Activated CD8-positive, alpha-beta memory T cell treated with anti-CD3 and anti-CD28 coated beads, Interleukin-2, amount 50 U/mL, for 1 hour (primary cell): ENCODE results near the gene MRPL50.

ENCODE experiments used
- DNase-seq: peaks from one replicate; pipeline ENCODE4 v3.0.0-alpha.2; 2020; ENCODE audit errors: extremely low read depth

Gene MRPL50

GRCh38 chr9:101375546-101375945, 22.9 kb downstream of the MRPL50 start:
- DNase-seq: no peak

DNA sequence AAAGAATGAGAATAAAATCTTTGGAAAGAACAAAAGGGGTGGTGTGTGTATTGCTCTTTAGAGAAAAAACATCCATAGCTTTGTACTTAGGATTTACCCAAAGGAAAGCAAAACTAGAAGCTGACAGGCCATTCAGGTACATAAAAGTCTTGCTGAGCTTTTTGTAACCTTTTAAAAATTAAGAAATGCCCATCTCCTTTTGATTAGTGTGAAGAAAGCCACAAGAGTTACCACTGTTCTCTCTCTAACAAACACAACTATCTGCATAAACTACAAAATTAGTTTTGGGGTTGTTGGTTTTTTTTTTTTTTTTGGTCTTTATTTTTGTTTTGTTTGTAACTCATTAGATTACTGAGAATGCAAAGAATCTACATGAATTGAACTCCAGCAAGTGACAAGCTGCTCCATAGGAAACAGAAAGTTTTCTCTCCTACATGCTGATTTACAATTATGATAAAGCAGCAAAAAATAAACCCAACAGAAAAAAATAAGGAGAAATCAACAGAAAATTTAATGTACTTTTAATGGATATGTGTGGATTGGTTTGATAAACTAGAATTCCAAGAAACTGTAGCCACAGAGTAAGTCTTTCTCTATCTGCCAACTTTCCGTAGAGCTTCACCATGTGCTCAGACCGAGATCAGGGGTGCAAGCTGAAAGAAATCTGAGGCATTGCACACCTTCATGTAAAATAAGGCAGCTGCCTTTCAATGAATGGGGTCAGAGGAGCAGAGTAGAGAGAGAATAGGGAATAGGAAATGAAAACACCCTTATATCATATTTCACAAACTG, 25.9 kb downstream of the MRPL50 start:
- no peak for DNase-seq

- no peak for DNase-seq
Observed at GRCh38 chr9:101371813-101372212, 26.6 kb downstream of the MRPL50 start.

DNA sequence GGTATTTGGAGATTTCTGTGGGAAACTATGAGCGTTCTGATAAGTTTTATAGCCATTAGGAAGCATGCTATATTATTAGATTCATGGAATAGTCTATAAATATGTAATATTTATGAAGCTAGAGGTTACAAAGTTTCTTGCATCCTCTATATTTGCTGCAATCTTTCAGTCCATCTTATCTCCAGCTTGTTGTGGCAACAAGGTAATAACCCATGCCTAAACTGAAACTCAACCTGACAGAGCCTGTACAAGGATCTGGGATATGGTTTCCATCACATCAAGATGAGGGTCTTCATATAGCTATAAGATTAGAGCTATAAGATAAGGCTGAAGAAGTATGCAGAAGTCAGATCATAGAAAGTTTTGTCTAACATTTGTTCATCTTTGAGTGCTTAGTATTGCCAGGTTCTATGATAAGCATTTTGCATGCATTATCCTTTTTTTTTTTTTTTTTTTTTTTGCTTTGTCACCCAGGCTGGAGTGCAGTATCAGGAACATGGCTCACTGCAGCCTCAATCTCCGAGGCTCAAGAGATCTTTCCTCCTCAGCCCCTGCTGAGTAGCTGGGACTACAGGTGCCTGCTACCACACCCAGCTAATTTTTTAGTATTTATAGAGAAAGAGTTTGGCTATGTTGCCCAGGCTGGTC, 28.4 kb downstream of the MRPL50 start:
- no peak for DNase-seq

DNA sequence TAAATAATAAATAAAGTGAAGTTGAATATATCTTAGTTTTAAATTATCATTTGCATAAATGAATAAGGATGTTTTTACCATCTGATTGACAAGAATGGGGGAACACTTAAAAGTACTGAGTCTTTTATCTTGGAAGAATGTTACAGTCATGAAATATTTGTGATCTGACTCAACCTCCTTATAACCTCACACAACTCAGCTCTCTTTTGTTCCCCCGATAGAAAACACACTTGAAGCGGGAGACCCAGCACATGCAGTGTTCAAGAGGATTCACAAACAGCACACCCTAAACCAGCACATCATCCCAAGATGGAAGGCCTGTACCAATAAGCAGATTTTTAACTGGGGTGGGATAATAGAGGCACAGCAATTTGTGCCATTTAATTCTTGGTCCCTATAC, 29.1 kb downstream of the MRPL50 start:
- no peak for DNase-seq

DNA sequence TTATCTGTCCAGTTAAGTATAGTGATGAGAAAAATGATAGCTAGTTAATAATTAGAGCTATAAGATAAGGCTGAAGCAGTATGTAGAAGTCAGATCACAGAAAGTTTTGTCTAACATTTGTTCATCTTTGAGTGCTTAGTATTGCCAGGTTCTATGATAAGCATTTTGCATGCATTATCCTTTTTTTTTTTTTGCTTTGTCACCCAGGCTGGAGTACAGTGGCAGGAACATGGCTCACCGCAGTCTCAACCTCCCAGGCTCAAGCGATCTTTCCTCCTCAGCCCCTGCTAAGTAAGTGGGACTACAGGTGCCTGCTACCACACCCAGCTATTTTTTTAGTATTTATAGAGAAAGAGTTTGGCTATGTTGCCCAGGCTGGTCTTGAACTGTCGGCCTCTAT, 31.1 kb downstream of the MRPL50 start:
- DNase-seq: no peak

- DNase-seq: no peak
Observed at GRCh38 chr9:101366038-101366756, 32.2 kb downstream of the MRPL50 start.

DNA sequence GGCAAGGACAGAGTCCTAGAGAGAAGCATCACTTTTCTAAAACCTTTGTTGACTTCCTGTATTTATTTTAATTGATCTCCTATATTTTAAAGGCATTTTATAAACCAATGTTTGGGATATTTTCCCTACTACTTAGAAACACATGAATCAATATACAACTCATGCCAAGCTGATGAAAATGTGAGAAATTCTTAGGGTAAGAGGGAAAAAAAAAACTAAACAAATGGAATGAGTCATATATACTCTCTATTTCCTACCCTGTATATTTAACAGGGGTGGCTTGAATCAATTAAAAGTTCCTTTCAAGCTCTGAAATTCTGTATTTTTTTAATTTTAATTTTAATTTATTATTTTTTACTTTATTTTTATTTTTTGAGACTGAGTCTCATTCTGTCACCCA, 33.2 kb downstream of the MRPL50 start:
- no peak for DNase-seq

- DNase-seq: no peak
Observed at GRCh38 chr9:101362450-101362849, 36.0 kb downstream of the MRPL50 start.

- no peak for DNase-seq
Observed at GRCh38 chr9:101360647-101361046, 37.8 kb downstream of the MRPL50 start.

GRCh38 chr9:101359679-101360078, 38.7 kb downstream of the MRPL50 start:
- no peak for DNase-seq

DNA sequence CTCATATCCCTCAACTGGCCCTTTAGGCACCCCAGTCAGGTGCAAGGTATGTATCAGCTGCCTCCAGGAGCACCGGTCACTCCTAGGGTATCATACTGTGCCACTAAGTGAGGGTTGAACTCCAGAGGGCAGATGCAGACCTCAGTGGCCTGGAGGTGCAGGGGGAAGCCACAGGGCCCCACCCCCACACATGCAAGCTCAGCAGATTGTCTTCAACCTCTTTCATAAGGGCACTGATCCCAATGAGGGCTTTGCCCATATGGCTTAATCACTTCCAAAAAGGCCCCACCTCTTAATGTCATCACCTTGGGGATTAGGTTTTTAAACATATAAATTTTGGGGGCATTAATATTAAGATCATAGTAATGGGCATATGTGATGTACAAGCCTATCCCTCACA, 41.8 kb downstream of the MRPL50 start:
- no peak for DNase-seq

DNA sequence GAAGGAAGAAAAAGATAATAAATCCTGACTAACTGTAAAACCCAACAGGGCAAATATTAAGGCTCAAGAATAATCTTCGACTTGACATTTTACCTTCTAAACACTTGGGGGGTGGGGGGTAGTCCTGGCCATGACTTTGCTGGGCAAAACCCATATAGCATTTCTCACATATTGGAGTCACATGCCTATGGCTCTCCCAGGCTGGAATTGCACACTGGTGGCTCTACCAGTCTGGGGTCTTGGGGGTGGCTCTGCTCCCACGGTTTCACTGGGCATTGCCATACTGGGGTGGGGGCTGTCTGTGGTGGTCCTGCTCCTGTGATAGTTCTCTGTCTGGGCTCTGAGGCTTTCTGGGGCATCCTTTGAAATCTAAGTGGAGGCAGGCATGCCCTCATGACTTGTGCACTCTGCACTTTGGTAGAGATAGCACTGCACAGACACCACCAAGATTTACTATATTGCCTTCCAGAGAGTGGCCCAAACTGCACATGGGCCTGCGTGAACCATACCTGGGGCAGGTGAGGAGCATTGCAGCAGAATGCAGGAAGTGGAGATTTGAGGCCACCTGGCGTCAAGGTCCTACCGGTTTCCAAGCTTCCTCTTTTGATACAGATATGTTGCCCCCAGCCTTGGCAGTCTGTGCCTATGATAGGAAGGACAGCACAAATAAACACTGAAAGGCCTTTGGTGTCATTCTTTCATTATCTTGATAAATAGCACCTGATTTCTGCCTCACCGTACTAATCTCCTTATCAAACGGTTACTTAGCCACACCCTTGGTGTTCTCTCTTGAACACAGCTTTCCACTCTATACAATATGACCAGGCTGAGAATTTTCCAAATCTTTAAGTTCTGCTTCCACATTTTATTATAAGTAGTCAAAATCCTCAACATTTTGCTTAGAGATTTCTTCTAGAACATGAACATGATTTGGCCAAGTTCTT, 43.4 kb downstream of the MRPL50 start:
- no peak for DNase-seq

DNA sequence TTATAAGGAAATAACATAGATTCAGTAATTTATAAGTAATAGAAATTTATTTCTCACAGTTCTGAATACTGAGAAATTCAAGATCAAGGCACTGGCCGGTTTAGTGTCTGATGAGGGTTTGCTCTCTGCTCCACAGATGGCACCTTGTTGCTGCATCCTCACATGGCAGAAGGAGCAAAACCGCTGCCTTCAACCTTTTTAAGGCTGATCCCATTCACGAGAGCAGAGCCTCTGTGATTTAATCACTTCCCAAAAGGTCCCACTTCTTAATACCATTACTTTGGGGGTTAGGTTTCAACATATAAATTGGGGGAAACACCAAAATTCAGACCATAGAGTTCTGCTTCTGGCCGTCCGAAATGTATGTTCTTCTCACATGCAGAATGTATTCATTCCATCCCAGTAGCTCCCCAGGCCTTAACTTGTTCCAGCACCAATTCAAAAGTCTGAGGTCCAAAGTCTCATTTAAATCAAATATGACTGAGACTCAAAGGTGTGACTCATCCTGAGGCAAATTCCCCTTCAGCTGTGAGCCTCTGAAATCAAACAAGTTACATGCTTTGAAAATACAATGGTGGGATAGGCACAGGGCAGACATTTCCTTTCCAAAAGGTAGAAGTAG, 44.2 kb downstream of the MRPL50 start:
- DNase-seq: no peak

DNA sequence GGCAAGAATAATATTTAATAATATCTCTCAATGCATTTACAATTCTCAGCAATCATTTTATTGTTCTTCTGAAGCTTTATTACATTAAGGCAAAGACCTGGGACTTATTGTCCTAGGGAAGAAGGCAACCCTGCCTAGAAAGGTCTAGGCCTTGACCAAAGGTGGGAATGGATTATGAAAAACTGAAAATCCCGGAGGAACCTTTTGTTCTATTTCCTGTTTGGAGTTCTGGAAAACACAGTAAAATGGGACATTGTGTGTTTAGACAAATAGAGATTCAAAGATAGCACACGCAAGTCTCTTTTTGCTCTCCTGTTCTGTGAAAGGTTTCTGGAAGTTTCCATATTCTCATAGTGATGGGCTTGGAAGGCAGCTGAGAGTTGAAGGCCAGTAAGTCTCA, 44.7 kb downstream of the MRPL50 start:
- DNase-seq: no peak

DNA sequence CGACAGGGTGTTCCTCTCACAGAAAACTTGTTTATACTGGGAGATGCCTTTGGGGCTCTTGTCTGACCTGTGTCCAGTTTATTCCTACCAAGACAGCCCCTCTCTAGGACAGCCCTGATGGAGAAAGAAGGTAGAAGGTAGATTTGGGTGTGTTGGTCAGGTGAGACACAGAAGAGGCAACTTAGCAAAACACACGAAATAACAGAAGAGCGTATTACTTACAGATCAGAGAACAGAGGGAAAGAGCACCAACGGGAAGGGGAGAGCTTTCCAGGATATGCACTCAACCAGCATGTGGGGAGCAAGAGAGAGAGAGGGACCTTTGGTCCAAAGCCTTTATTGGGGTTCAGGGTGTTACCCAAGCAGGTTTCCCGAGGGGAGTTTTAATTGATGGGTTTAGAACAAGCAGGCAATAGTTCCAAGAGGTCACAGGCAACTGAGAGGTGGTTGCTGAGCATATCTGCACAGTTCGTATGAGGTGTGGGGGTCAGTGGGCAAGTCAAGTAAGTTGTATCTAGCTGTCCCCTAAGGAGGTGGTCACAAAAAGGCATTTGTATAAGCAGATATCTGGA, 45.4 kb downstream of the MRPL50 start:
- no peak for DNase-seq

GRCh38 chr9:101350285-101350684, 48.1 kb downstream of the MRPL50 start:
- DNase-seq: no peak

GRCh38 chr9:101342595-101342994, 55.8 kb downstream of the MRPL50 start:
- DNase-seq: no peak

DNA sequence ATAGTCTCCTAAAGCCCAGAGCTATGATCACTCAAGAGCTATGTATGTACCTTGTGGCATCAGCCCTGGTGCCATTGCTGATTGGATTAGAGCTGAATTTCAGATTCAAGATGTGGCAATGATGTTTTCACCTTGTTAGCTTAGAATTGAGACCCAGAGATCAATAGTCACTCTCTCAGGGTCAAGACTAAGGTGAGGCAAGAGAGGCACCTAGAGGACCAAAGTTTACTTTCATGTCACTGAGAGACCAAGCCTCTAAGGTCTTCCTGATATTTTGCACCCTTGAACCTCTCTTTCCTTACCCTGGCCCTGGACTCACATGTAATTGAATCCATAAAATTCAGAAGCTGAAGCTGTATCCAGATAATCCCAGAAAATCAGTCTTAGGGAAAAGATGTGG, 56.5 kb downstream of the MRPL50 start:
- no peak for DNase-seq
